ENCODE results near the gene LZTR1. TPM values are rescaled to one million over a fixed set of nuclear protein-coding genes. Genes with fewer than 3 reads are reported as not detected.

LZTR1 gene
- total RNA-seq, 2 donors from 2014 or later: 20.7 to 24.7 TPM

- DNase-seq (ENCODE audit: low spot score): no peak
Measured at GRCh38 chr22:20965104-20965887, 16.8 kb upstream of the LZTR1 start.

GRCh38 chr22:20965888-20966855, 15.9 kb upstream of the LZTR1 start:
- no peak for TF ChIP-seq CTCF (IDR thresholded peaks at IDR 0.05)
- H3K4me3 ChIP-seq: no peak overlapping the region
- DNase-seq (ENCODE audit: low spot score): no peak

More at GRCh38 chr22:20965104-20965887, 16.8 kb upstream of the LZTR1 start:
- Histone ChIP-seq H3K4me1 (peaks cover 0 to 11% of the 10 kb centered on the region in 2 donors), H3K4me3 (peak overlapping the region; percentile 26 to 51), H3K36me3 (no peaks in the 10 kb centered on the region), H3K27ac (no peak overlapping the region), H3K9me3 (no peaks in the 10 kb centered on the region), H3K27me3 (no peaks in the 10 kb centered on the region)
- no peak for TF ChIP-seq CTCF (IDR thresholded peaks at IDR 0.05)

GRCh38 chr22:20966883-20967696, 15.0 kb upstream of the LZTR1 start, which contains the start of gene AIFM3:
Gene AIFM3, plus strand, starts transcription at chr22:20967255. Its CDS starts 690 bp downstream, at chr22:20967945.
- H3K27ac ChIP-seq: no peak within 1 kb of the TSS
- no peak for DNase-seq (ENCODE audit: low spot score)
- TF ChIP-seq CTCF (IDR thresholded peaks at IDR 0.05): no peak

More at GRCh38 chr22:20965888-20966855, 15.9 kb upstream of the LZTR1 start:
- no peaks in the 10 kb centered on the region for H3K36me3 ChIP-seq
- peaks cover 0 to 11% of the 10 kb centered on the region in 2 donors for H3K4me1 ChIP-seq
- no peaks in the 10 kb centered on the region for H3K27me3 ChIP-seq
- no peak overlapping the region for H3K27ac ChIP-seq
- no peaks in the 10 kb centered on the region for H3K9me3 ChIP-seq

GRCh38 chr22:20967697-20968211, 14.3 kb upstream of the LZTR1 start:
- H3K27me3 ChIP-seq: no peaks in the 10 kb centered on the region
- no peak overlapping the region for H3K4me3 ChIP-seq
- TF ChIP-seq CTCF (IDR thresholded peaks at IDR 0.05): no peak
- no peaks in the 10 kb centered on the region for H3K36me3 ChIP-seq
- H3K4me1 ChIP-seq: peaks cover 0 to 11% of the 10 kb centered on the region in 2 donors
- no peak overlapping the region for H3K27ac ChIP-seq
- no peaks in the 10 kb centered on the region for H3K9me3 ChIP-seq
- DNase-seq (ENCODE audit: low spot score): no peak

More at GRCh38 chr22:20966883-20967696, 15.0 kb upstream of the LZTR1 start, which contains the start of gene AIFM3:
- no peaks in the 10 kb centered on the region for H3K27me3 ChIP-seq
- H3K9me3 ChIP-seq: no peaks in the 10 kb centered on the region
- peaks cover 0 to 11% of the 10 kb centered on the region in 2 donors for H3K4me1 ChIP-seq
- H3K36me3 ChIP-seq: no peaks in the 10 kb centered on the region
- H3K4me3 ChIP-seq: no peak within 1 kb of the TSS
